SH-SY5Y (cell line): Measurements from ENCODE around the gene TIMM50.

Experiments used
- GATA2 ChIP-seq: IDR thresholded peaks from 2 replicates; pipeline ENCODE4 v1.6.1; 2011; ENCODE audit warnings: mild to moderate bottlenecking, low read depth, low read length
- GATA3 ChIP-seq: IDR thresholded peaks from 2 replicates; pipeline ENCODE4 v1.6.1; 2011; ENCODE audit warnings: low read depth, mild to moderate bottlenecking, low read length, moderate library complexity

Gene TIMM50

DNA sequence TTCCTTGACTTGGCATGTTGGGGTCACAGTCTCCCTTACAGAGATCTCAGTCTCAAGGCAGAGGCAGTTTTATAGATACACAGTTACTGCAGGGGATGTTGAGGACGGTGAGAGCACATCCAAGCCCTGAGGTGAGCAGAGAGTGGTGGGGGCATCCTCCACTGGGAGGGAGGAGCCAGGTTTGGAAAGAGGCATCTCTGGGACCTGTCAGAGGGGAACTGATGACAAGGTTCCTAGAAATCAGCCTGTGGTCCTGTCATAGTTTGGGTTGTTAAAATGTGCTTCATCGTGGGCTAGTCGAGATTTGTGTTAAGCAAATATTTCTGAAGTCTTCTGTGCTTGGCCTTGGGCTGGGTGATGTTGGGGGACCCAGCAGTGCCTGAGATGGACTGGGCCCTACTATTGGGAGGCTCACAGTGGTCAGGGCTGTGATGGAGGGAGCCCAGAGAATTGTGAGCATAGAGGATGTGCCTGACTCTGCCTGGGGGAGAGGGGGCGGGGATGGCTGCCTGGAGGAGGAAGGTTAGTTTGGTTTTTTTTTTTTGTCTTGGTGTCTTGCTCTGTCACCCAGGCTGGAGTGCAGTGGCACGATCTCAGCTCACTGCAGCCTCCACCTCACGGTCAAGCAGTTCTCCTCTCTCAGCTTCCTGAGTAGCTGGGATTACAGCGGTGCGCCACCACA lies 31.4 kb upstream of the TIMM50 start:
- TF ChIP-seq GATA3 (no peak), GATA2 (no peak)

DNA sequence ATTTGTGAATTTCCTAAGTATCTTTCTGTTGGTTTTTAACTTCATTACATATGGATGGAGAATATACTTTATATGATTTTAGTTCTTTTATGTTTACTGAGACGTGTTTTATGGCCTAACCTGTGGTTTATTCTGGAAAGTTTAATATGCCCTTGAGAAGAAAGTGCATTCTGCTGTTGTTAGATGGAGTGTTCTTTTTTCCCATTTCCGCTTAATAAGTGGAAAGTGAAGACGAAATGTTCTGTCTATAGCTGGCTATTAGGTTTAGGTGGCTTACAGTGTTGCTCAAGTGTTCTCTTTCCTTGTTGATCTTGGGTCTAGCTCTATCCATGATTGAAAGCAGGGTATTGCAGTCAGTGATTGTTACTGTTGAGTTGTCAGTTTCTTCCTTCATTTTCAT lies 17.2 kb upstream of the TIMM50 start:
- no peak for TF ChIP-seq GATA2
- no peak for TF ChIP-seq GATA3

DNA sequence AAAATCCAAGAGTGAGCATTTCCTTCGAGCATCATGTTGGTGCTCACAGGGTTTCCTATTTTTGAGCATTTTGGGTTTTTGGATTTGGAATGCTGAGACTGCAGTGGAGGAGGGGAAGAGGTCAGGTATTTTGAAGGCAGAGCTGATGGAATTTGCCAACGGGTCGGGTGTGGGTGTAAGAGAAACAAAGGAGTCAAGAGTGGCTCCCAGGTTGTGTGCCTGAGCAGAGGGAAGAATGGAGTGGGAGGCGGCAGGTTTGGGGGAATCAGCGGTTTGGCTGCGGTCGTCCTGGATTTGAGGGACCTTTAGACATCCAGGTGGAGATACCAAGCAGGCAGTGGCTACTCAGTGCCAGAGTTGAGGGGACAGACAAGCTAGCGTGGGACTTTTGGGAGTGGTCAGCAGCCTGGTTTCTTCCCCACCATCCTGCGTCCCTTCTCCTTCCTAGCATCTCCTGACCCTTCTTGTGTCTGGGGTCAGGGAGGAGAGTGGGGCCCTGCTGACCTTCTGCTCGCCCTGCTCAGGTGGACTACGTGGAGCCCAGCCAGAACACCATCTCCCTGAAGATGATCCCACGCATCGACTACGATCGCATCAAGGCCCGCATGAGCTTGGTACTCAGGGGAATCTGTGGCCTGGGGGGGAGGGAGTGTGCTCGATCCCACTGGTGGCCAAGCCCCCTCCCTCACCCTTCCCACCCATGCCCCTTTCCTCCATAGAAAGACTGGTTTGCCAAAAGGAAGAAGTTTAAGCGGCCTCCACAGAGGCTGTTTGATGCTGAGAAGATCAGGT lies 14.5 kb upstream of the TIMM50 start:
- TF ChIP-seq GATA2: no peak
- TF ChIP-seq GATA3: no peak

DNA sequence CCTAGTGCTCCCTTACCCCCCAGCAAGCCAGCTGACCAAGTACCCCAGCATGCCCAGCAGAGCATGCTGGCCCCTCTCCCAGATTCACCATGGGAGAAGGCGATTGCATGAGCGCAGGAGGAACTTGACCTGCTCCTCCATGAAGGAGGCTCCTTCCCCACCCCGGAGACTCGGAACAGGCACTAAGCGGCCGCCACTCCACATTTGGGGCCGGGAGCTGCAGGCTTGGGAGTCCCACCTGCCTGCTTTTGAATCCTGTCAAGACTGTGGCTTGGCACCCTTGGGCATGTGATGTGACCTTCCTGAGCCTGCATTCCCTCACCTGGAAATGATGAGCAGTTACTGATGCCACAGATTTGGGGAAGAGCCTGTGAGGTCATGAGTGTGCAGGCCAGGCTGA lies 12.7 kb upstream of the TIMM50 start:
- TF ChIP-seq GATA3 (no peak), GATA2 (no peak)

DNA sequence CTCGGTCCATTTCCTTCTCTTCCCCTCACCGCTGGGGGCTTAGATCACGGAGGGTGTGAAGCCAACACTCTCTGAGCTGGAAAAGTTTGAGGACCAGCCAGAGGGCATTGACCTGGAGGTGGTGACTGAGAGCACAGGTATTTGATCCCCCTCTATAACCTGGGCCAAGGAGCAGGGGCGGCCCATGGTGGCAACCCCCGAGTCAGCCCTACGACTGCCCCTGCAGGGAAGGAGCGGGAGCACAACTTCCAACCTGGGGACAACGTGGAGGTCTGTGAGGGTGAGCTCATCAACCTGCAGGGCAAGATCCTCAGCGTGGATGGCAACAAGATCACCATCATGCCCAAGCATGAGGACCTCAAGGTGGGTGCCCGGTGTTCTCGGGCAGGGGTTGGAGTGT lies 11.6 kb upstream of the TIMM50 start:
- TF ChIP-seq GATA3 (no peak), GATA2 (no peak)

DNA sequence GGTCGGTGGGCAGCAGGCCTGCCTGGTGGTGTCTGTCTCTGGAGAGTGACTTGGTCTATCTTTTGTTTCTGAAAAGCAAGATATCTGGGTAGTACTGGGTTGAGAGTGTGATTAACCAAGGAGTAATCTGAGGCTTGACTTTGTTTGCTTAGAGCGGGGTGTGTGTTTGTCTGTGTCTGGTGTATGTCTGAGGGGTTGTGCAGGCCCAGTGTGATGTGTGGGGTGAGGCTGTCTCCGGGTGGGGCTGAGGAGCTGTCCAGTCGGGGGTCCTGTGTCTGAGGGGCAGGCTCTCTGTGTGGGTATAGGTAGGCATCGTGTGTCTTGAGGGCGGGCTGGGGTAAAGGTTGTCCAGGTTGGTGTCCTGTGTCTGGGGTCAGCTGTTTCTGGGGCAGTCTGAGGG lies 11.1 kb upstream of the TIMM50 start:
- TF ChIP-seq GATA2 (no peak), GATA3 (no peak)

DNA sequence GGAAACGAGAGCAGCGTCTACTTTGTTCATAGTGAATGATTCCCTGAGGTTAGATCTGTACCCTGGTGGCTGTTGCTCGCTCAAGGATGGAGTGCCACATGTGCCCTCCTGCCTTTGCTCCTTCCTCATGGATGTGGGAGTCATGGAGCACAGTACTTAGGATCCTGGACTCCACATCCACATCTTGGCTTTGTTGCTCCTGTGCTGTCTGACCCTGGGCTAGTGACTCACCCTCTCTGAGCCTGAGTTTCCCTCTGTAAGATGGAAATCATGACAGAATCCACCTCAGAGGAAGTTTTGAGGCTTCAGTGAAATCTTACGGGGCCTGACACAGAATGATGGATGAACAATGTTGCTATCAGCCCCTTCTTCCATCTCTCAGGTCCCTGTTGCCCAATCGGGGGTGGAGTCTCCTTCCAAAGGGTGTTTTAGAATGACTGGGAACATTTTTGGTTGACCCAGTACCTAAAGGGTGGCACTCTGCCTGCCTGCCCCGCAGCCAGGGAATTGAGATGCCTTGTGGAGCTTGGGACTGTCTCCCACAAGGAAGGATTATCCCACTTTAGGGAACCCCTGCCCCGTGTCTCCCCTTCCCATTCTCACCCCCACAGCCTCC lies 9.8 kb upstream of the TIMM50 start:
- TF ChIP-seq GATA2 (no peak), GATA3 (no peak)

DNA sequence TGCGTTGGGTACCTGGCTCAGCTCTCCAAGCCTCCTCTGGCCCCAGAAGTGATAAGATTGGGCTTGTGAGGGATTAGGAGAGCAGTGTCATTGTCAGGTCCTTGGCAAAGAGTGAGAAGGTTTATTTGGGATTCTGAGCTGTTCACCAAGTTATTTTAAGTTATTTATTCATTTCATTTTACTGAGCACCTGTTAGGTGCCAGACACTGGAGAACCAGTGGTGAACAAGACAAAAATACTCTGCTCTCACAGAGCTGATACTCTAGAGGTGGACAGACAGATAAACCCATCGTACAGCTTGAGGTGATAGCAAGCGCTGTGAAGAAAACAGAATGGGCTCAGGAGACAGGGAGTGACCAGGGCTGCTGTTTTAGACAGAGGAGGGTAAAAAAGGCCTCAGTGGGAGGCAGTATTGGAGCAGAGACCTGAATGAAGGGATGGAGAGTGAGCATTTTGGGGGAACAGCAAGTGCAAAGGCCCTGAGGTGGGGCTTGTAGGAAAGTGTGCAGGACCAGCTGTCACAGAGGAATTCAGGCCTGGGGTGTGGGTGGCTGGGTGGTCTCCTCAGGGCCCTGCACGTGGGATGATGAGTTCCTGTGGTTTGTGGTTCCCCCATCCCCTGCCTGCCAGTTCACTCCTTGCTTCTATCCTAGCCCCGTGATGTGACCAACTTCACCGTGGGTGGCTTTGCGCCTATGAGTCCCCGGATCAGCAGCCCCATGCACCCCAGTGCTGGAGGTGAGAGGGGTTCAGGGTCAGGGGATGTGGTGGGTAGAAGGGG lies 8.7 kb upstream of the TIMM50 start:
- TF ChIP-seq GATA3: no peak
- no peak for TF ChIP-seq GATA2

DNA sequence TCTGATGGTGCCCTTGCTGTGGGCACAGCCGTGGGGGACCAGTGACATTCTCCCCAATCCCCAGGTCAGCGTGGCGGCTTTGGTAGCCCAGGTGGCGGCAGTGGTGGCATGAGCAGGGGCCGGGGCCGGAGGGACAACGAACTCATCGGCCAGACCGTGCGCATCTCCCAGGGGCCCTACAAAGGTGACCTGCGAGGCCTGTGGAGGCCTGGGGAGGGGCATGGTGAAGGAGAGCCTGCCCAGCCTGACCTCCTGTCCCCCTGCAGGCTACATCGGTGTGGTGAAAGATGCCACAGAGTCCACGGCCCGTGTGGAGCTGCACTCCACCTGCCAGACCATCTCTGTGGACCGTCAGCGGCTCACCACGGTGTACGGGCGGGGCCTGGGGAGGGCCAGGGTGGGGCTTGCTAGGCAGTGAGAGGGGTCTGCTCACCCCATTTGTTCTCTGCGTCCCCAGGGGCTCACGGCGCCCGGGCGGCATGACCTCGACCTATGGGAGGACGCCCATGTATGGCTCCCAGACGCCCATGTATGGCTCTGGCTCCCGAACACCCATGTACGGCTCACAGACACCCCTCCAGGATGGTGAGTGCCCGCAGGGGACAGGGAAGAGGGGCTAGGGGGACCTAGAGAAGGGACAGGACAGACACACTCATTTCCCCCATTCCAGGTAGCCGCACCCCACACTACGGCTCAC lies 7.7 kb upstream of the TIMM50 start:
- no peak for TF ChIP-seq GATA3
- no peak for TF ChIP-seq GATA2

DNA sequence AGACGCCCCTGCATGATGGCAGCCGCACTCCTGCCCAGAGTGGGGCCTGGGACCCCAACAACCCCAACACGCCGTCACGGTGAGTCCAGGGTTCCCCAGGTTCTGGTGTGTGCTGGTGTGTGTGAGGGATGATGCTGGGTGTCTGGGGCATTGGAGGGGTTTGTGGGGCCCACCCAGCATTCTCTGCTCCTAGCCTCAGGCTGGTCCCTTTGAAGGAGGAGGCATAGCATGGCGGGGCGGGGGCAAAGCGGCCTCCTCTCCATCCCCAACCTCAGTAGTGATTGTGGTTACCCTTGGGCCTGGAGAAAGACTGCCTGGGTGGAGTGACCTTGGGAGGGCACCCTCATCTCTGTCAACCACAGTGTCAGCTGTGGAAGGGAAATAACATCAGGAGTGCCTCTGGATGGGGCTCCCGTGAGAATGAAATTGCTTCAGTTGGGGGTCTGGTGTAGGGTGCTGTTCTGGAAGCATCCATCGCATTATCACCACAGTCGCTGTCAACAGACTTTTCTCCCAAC lies 7.1 kb upstream of the TIMM50 start:
- no peak for TF ChIP-seq GATA3
- no peak for TF ChIP-seq GATA2

DNA sequence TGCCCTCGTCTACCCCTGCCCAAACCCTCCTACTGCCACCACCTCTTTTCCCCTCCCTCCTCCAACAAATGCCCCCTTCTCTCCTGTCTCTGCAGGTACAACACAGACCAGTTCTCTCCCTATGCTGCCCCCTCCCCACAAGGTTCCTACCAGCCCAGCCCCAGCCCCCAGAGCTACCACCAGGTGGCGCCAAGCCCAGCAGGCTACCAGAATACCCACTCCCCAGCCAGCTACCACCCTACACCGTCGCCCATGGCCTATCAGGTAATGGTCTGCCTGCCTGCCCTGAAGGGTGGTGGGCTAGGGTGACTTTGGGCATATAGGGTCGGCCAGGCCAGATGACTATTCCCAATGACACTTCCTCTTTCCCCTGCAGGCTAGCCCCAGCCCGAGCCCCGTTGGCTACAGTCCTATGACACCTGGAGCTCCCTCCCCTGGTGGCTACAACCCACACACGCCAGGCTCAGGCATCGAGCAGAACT lies 6.5 kb upstream of the TIMM50 start:
- TF ChIP-seq GATA2 (no peak), GATA3 (no peak)

DNA sequence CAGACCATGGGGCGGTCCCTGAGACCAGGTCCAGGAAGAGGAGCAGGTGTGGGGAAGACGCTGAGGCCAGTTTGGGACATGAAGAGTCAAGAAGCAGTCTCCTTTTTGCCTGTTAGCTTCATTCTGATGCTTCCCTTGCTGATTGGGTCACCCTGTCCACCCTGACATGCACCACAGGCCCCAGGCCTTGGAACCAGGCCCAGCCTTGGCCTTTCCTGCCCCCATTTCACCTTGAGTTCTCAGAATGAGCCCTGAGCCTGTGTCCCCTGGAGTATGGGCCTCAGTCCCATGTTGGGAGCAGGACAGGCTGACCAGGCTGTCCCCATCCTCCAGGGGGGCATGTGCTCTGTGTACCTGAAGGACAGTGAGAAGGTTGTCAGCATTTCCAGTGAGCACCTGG lies 4.9 kb upstream of the TIMM50 start:
- TF ChIP-seq GATA2: no peak

DNA sequence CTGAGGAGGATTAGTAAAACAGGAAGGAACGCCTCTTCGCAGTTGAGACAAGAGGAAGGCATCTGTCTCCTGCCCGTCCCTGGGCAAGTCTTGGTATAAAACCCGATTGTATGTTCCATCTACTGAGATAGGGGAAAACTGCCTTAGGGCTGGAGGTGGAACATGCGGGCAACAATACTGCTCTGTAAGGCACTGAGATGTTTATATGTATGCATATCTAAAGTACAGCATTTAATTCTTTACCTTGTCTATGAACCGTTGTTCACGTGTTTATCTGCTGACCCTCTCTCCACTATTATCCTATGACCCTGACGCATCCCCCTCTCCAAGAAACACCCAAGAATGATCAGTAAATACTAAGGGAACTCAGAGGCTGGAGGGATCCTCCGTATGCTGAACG lies 722 bp upstream of the TIMM50 start:
- TF ChIP-seq GATA2 (no peak), GATA3 (no peak)

DNA sequence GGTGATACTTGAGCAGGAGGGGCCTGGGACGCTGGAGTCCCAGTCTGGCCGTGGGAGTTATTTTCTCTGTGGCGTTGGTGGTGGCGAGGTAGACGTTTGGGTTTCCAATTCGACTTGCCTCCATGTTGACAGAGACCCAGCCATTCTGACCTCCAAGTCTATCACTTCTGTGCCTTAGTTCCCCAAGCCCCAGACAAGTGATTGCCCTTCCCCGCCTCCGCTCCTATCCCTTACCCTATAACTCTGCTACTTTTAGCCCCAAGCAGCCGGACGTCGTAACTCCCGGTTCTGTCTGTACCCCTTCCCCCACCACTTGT lies 549 bp downstream of the TIMM50 start:
- TF ChIP-seq GATA2: no peak
- no peak for TF ChIP-seq GATA3
